ENCODE results near the gene PITPNC1.
A peak's percentile ranks its signal among the peaks of the same experiment; 100 is the strongest.

The PITPNC1 gene

DNA sequence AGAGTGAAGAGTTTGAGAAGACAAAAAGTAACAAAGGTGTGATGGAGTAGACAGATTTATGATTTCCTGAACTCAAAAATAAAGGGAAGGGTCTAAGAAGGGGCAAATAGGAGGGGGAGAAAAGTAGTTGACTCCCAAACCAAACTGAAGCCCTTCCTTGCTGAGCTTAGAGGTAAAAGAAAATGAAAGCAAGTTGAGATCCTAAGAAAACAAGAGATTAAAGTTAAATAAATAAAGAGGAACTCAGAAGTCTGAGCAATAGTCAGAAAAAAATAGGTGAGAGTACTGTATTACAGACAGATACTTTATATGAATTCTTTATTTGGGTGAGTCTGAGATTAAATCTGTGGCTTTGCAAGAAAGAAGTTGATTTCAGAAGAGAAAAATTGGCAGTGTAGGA is 7.4 kb upstream of the PITPNC1 start:
- Histone ChIP-seq H3K27ac (ENCODE audit: insufficient read depth, low read length, poor library complexity, severe bottlenecking) (no peak overlapping the region), H3K36me3 (ENCODE audit: control insufficient read depth, insufficient read depth, low read length) (no peaks in the 10 kb centered on the region), H3K9me3 (ENCODE audit: control insufficient read depth, low read length) (no peaks in the 10 kb centered on the region), H3K4me1 (ENCODE audit: control insufficient read depth, insufficient read depth, low read length, poor library complexity, severe bottlenecking) (peaks cover 7% of the 10 kb centered on the region), H3K4me3 (ENCODE audit: insufficient read depth, low read depth, low read length, poor library complexity, severe bottlenecking) (no peak overlapping the region), H3K27me3 (replicated peaks; ENCODE audit: control insufficient read depth, insufficient read depth, low read length, poor library complexity, severe bottlenecking) (no peaks in the 10 kb centered on the region)
- DNase-seq = no peak

- H3K4me3 ChIP-seq (ENCODE audit: insufficient read depth, low read depth, low read length, poor library complexity, severe bottlenecking) = no peak overlapping the region
- DNase-seq = no peak
- no peaks in the 10 kb centered on the region for H3K27me3 ChIP-seq (replicated peaks; ENCODE audit: control insufficient read depth, insufficient read depth, low read length, poor library complexity, severe bottlenecking)
- no peaks in the 10 kb centered on the region for H3K9me3 ChIP-seq (ENCODE audit: control insufficient read depth, low read length)
- no peaks in the 10 kb centered on the region for H3K36me3 ChIP-seq (ENCODE audit: control insufficient read depth, insufficient read depth, low read length)
- peaks cover 9% of the 10 kb centered on the region for H3K4me1 ChIP-seq (ENCODE audit: control insufficient read depth, insufficient read depth, low read length, poor library complexity, severe bottlenecking)
- no peak overlapping the region for H3K27ac ChIP-seq (ENCODE audit: insufficient read depth, low read length, poor library complexity, severe bottlenecking)
These were observed 4.3 kb upstream of the PITPNC1 start for GRCh38 chr17:67372751-67373150.

GRCh38 chr17:67374329-67375053 is 2.6 kb upstream of the PITPNC1 start:
- Histone ChIP-seq H3K9me3 (ENCODE audit: control insufficient read depth, low read length) (no peaks in the 10 kb centered on the region), H3K36me3 (ENCODE audit: control insufficient read depth, insufficient read depth, low read length) (no peaks in the 10 kb centered on the region), H3K4me1 (ENCODE audit: control insufficient read depth, insufficient read depth, low read length, poor library complexity, severe bottlenecking) (peaks cover 16% of the 10 kb centered on the region), H3K27me3 (replicated peaks; ENCODE audit: control insufficient read depth, insufficient read depth, low read length, poor library complexity, severe bottlenecking) (no peaks in the 10 kb centered on the region), H3K27ac (ENCODE audit: insufficient read depth, low read length, poor library complexity, severe bottlenecking) (no peak overlapping the region), H3K4me3 (ENCODE audit: insufficient read depth, low read depth, low read length, poor library complexity, severe bottlenecking) (no peak overlapping the region)
- peak; percentile 73 to 78 (median 73) for DNase-seq

DNA sequence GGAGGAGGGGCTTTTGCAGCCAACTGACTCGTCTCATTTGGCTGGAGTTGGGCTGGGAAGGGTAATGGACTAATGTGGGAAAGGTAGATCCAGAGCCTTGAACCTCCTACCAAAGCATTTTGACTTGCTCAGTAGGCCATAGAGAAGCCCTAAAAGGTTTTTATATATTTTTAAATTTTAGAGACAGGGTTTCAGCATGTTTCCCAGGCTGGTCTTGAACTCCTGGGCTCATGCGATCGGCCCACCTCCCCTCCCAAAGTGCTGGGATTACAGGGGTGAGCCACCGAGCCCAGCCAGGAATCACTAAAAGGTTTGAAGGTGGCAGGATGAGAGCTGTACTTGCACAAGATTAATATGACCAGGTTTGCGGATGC is 2.0 kb upstream of the PITPNC1 start:
- Histone ChIP-seq H3K27ac (ENCODE audit: insufficient read depth, low read length, poor library complexity, severe bottlenecking) (no peak overlapping the region), H3K4me1 (ENCODE audit: control insufficient read depth, insufficient read depth, low read length, poor library complexity, severe bottlenecking) (peaks cover 19% of the 10 kb centered on the region), H3K36me3 (ENCODE audit: control insufficient read depth, insufficient read depth, low read length) (no peaks in the 10 kb centered on the region), H3K4me3 (ENCODE audit: insufficient read depth, low read depth, low read length, poor library complexity, severe bottlenecking) (no peak overlapping the region), H3K27me3 (replicated peaks; ENCODE audit: control insufficient read depth, insufficient read depth, low read length, poor library complexity, severe bottlenecking) (no peaks in the 10 kb centered on the region), H3K9me3 (ENCODE audit: control insufficient read depth, low read length) (no peaks in the 10 kb centered on the region)
- DNase-seq = no peak

GRCh38 chr17:67375716-67376115 is 1.4 kb upstream of the PITPNC1 start:
- H3K9me3 ChIP-seq (ENCODE audit: control insufficient read depth, low read length) = no peaks in the 10 kb centered on the region
- no peak overlapping the region for H3K27ac ChIP-seq (ENCODE audit: insufficient read depth, low read length, poor library complexity, severe bottlenecking)
- no peaks in the 10 kb centered on the region for H3K36me3 ChIP-seq (ENCODE audit: control insufficient read depth, insufficient read depth, low read length)
- H3K4me1 ChIP-seq (ENCODE audit: control insufficient read depth, insufficient read depth, low read length, poor library complexity, severe bottlenecking) = peaks cover 22% of the 10 kb centered on the region
- H3K27me3 ChIP-seq (replicated peaks; ENCODE audit: control insufficient read depth, insufficient read depth, low read length, poor library complexity, severe bottlenecking) = no peaks in the 10 kb centered on the region
- no peak overlapping the region for H3K4me3 ChIP-seq (ENCODE audit: insufficient read depth, low read depth, low read length, poor library complexity, severe bottlenecking)
- DNase-seq = no peak

DNA sequence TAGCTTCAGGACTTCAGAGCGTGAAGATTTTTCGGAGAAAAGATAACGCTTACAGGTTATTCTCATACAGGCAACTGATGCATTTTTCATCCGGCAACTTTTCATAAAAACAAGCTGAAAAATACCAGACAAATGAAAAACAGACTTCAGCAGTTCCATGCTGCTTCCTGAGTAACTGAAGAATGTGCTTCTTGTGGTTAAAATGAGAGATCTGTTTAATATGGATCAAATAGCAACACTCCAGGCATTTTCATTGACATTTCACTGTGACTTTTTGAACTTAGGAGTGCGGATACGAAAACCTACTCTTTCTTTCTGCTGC is 705 bp upstream of the PITPNC1 start:
- no peaks in the 10 kb centered on the region for H3K36me3 ChIP-seq (ENCODE audit: control insufficient read depth, insufficient read depth, low read length)
- H3K9me3 ChIP-seq (ENCODE audit: control insufficient read depth, low read length) = no peaks in the 10 kb centered on the region
- no peaks in the 10 kb centered on the region for H3K27me3 ChIP-seq (replicated peaks; ENCODE audit: control insufficient read depth, insufficient read depth, low read length, poor library complexity, severe bottlenecking)
- peak overlapping the region; percentile 87 for H3K27ac ChIP-seq (ENCODE audit: insufficient read depth, low read length, poor library complexity, severe bottlenecking)
- no peak for DNase-seq
- H3K4me3 ChIP-seq (ENCODE audit: insufficient read depth, low read depth, low read length, poor library complexity, severe bottlenecking) = peak overlapping the region; percentile 81
- H3K4me1 ChIP-seq (ENCODE audit: control insufficient read depth, insufficient read depth, low read length, poor library complexity, severe bottlenecking) = peaks cover 22% of the 10 kb centered on the region

- H3K9me3 ChIP-seq (ENCODE audit: control insufficient read depth, low read length) = no peaks in the 10 kb centered on the region
- peaks cover 29% of the 10 kb centered on the region for H3K4me1 ChIP-seq (ENCODE audit: control insufficient read depth, insufficient read depth, low read length, poor library complexity, severe bottlenecking)
- no peaks in the 10 kb centered on the region for H3K36me3 ChIP-seq (ENCODE audit: control insufficient read depth, insufficient read depth, low read length)
- peak overlapping the region; percentile 81 for H3K4me3 ChIP-seq (ENCODE audit: insufficient read depth, low read depth, low read length, poor library complexity, severe bottlenecking)
- no peaks in the 10 kb centered on the region for H3K27me3 ChIP-seq (replicated peaks; ENCODE audit: control insufficient read depth, insufficient read depth, low read length, poor library complexity, severe bottlenecking)
- H3K27ac ChIP-seq (ENCODE audit: insufficient read depth, low read length, poor library complexity, severe bottlenecking) = peak overlapping the region; percentile 87
- DNase-seq = peak; percentile 18 to 37 (median 34)
These were observed 690 bp downstream of the PITPNC1 start for GRCh38 chr17:67377488-67378453.

GRCh38 chr17:67378454-67379250 is 1.6 kb downstream of the PITPNC1 start:
- no peaks in the 10 kb centered on the region for H3K36me3 ChIP-seq (ENCODE audit: control insufficient read depth, insufficient read depth, low read length)
- no peaks in the 10 kb centered on the region for H3K9me3 ChIP-seq (ENCODE audit: control insufficient read depth, low read length)
- H3K4me1 ChIP-seq (ENCODE audit: control insufficient read depth, insufficient read depth, low read length, poor library complexity, severe bottlenecking) = peaks cover 29% of the 10 kb centered on the region
- DNase-seq = peak; percentile 65 to 68 (median 67)
- H3K27ac ChIP-seq (ENCODE audit: insufficient read depth, low read length, poor library complexity, severe bottlenecking) = peak overlapping the region; percentile 87
- H3K4me3 ChIP-seq (ENCODE audit: insufficient read depth, low read depth, low read length, poor library complexity, severe bottlenecking) = peak overlapping the region; percentile 81
- H3K27me3 ChIP-seq (replicated peaks; ENCODE audit: control insufficient read depth, insufficient read depth, low read length, poor library complexity, severe bottlenecking) = no peaks in the 10 kb centered on the region

GRCh38 chr17:67379251-67379630 is 2.2 kb downstream of the PITPNC1 start:
- Histone ChIP-seq H3K27ac (ENCODE audit: insufficient read depth, low read length, poor library complexity, severe bottlenecking) (peak overlapping the region; percentile 87), H3K4me1 (ENCODE audit: control insufficient read depth, insufficient read depth, low read length, poor library complexity, severe bottlenecking) (peaks cover 29% of the 10 kb centered on the region), H3K27me3 (replicated peaks; ENCODE audit: control insufficient read depth, insufficient read depth, low read length, poor library complexity, severe bottlenecking) (no peaks in the 10 kb centered on the region), H3K4me3 (ENCODE audit: insufficient read depth, low read depth, low read length, poor library complexity, severe bottlenecking) (peak overlapping the region; percentile 81), H3K9me3 (ENCODE audit: control insufficient read depth, low read length) (no peaks in the 10 kb centered on the region), H3K36me3 (ENCODE audit: control insufficient read depth, insufficient read depth, low read length) (no peaks in the 10 kb centered on the region)
- DNase-seq = no peak
